ENCODE data around the gene WDR70. TPM values are rescaled to one million over a fixed set of nuclear protein-coding genes. Genes with fewer than 3 reads are reported as not detected.

The WDR70 gene
- total RNA-seq, 1 donor from 2014 or later: 34.3 TPM

Small RNA genes within 50 kb of the gene (small RNA-seq; reads per million reads assigned to genes)
- gene RNU6-1190P (ENCODE audit: low replicate concordance) (not detected), gene RNU6-484P (ENCODE audit: low replicate concordance) (not detected)

Other genes with a start within 250 kb of the WDR70 start
- gene CPLANE1, start 129.9 kb upstream of the WDR70 start, total RNA-seq: 28.9 TPM
- gene NUP155, start 8.2 kb upstream of the WDR70 start, total RNA-seq: 34.3 TPM

All from skin of body (tissue), 2 donors.